Loucy (cell line): Measurements from ENCODE around the gene MT1E.

Experiments
- CTCF ChIP-seq: fragments of 200-600 bp; sonication (generic); conservative IDR thresholded peaks from 2 replicates; pipeline ENCODE4 v1.5.1; 2014; ENCODE audit warnings: mild to moderate bottlenecking, antibody characterized with exemption, low read length
- EZH2phosphoT487 ChIP-seq: fragments of 200-600 bp; IDR thresholded peaks from 2 replicates; pipeline ENCODE4 v1.6.1; 2018; ENCODE audit warnings: antibody characterized with exemption, mild to moderate bottlenecking, moderate library complexity, borderline replicate concordance

- TF ChIP-seq CTCF (no peak), EZH2phosphoT487 (no peak)
These were observed 17.9 kb upstream of the MT1E start for GRCh38 chr16:56607675-56608042.
